Measurements from ENCODE around the gene NRG3.

The NRG3 gene

GRCh38 chr10:82391971-82392370 lies 517.0 kb downstream of the NRG3 start:
- DNase-seq (ENCODE audit: low read depth) = no peak

GRCh38 chr10:82392533-82392932 lies 517.5 kb downstream of the NRG3 start:
- DNase-seq (ENCODE audit: low read depth) = no peak

DNA sequence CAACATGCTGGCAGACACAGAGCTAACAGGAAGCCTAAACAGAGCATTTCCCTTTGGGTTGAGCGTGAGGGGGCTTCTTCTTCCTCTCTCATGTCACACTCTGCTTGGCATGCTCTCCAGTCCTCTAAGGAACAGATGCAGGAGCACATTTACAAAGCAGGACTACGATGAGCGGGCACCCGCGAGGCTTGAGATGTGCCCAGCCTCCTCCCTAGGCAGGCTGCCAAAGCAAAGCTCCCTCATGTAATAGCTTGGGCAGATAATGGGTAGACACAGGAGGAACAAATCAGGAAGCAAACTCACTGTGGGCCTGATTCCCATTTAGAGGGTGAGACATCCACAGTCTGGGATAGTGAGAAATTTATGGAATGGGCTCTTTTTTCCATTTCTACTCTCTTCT lies 519.1 kb downstream of the NRG3 start:
- DNase-seq (ENCODE audit: low read depth) = no peak

DNA sequence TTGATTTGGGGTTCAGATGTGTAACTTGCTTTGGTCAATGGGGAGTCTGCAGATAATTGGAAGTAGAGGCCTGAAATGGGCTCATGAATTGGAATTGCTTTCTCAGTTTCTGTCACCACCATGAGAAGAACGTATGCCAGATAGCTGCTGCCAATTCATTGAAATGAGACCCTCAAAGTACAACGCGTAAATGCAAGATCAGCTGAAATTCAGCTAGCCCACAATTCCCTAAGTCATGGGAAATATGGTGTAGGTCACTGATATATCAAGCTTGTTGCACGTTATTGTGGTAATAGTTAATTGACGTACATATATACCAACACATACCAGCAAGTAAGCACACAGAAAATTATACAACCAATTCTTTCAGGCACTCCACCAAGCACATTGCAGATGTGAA lies 520.0 kb downstream of the NRG3 start:
- no peak for DNase-seq (ENCODE audit: low read depth)

DNA sequence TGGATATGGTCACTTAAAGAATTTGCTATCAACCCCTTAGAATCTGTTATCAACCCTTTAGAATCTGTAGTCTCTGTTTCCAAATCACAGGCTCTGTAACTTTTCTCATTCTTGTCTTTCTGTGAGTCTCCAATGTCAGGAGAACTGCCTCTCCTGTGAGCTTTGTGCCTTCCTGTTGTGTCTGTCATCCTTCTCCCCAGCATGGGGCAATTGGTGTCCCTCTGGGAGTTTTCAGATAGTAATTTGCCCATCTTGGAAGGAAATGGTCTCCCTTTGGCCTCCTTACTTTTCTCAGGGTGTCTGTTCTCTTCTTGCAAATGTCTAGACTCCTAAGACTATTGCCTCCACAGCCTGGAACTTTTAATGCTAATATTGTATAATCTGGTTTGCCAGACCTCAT lies 521.9 kb downstream of the NRG3 start:
- DNase-seq (ENCODE audit: low read depth) = no peak

- DNase-seq (ENCODE audit: low read depth) = no peak
These were observed 522.9 kb downstream of the NRG3 start for GRCh38 chr10:82397854-82398253.

DNA sequence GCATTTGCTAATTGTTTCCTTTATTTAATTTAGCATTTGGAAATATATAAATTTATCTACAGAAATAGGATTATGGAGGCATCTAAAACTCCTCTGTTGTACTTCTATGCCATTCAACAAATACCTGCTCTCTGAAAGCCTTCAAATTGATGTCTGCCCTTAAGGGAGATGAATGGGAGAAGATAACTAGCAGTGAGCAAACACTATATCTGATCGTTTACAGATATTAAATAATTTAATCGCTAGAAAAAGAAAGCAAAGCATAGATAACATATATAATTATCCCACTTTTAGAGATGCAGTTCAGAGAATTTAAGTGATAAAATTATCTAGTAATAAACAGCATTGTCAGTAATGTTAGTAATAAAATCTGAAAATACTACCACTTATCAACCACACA lies 524.9 kb downstream of the NRG3 start:
- no peak for DNase-seq (ENCODE audit: low read depth)

- no peak for DNase-seq (ENCODE audit: low read depth)
These were observed 525.8 kb downstream of the NRG3 start for GRCh38 chr10:82400841-82401240.

DNA sequence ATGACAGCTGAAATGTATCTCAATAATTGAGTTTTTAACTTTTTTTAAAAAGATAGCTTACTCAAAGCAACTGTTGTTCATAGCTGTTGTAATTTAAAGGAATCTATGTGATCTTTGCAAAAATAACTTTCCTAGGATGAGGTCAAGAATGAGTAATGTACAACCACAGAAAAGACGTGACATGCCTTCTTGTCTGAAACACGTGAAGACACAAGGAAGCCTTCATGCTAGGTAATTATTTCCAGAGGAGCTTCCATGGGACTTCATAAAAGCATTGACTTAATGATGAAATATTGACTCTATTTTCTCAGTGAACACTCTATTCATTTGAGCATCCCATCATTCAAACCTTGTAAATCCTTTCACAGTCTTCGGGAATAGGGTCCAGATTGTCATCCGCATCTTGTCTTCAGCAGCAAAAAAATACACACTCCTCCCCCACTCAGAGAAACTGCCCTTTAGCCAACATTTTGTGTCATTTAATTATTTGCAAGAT lies 528.0 kb downstream of the NRG3 start:
- DNase-seq (ENCODE audit: low read depth) = no peak

DNA sequence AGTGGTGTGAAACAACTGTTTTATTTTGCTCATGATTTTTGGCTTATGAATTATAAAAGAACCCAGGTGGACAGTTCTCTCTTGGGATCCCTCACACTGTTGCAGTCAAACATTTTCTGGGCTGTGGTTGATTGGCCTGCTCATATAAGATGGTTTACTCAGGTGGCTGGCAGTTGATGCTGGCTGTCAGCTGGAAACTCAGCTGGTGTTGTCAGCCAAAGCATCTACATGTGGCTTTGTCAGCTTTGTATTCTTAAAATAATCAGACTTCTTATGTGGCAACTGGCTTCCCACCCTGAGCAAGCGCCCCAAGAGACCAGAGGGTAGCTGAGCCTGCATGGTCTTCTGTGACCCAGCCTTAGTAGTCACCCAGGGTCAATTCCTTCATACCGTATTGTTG lies 534.7 kb downstream of the NRG3 start:
- no peak for DNase-seq (ENCODE audit: low read depth)

- DNase-seq (ENCODE audit: low read depth) = no peak
These were observed 536.4 kb downstream of the NRG3 start for GRCh38 chr10:82411416-82411815.

DNA sequence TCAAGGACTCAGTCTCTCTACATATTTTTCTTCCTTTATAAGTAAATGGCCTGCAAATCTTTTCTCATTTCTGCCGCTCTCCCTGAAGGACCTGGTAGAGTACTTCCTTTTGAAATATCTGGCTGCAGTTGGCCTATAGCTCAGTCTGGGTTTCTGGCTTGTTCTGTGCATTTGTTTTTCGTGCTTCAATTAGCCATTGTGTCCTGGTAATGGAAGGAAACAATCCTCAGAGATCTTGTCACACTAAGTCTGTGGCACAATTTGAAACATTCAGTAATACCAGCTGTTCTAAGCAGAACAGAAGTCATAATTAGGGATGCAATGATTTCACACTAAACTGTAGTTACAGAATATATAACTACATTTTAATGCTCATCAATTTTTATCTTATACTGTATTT lies 545.0 kb downstream of the NRG3 start:
- DNase-seq (ENCODE audit: low read depth) = no peak

GRCh38 chr10:82429302-82429701 lies 554.3 kb downstream of the NRG3 start:
- DNase-seq (ENCODE audit: low read depth) = no peak

- DNase-seq (ENCODE audit: low read depth) = no peak
These were observed 563.3 kb downstream of the NRG3 start for GRCh38 chr10:82438277-82438676.

DNA sequence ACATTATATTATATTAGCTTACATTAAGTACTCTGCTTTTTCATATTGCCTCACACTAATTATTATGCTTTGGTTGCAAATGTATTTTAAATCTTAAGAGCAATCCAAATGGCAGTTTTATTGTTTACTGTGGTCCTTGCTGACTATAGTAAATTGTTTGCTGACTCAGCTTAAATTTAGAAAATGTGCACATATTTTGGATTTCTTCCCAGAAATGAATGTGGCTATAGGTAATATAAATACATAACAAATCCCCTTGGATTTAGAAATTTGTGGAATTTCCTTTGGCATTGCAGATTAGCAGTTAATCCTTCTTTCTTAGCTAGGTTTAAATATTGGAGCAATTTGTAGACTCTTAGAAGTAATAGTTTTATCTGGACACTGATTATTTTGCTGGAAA lies 565.8 kb downstream of the NRG3 start:
- DNase-seq (ENCODE audit: low read depth) = no peak

DNA sequence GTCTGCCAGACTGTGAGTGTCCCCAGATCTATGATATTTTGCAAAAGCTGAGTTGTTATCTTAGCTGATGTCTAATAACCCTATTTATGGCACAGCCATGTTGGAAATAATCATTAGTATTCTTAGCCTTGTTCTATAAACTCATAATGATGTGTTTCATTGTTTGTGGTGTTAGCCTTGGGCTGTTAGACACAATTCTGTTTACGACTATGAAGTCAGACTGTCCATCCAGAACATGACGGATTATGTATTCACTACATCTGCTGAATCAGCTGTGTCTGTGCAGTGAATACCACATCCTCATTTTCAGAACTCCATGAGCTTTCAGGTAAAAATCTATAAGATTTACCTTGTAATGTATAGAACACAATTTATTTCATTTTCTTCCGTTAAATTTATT lies 577.1 kb downstream of the NRG3 start:
- no peak for DNase-seq (ENCODE audit: low read depth)

- no peak for DNase-seq (ENCODE audit: low read depth)
These were observed 577.7 kb downstream of the NRG3 start for GRCh38 chr10:82452676-82453075.

- DNase-seq (ENCODE audit: low read depth) = no peak
These were observed 578.8 kb downstream of the NRG3 start for GRCh38 chr10:82453678-82454293.

GRCh38 chr10:82462910-82463551 lies 588.0 kb downstream of the NRG3 start:
- no peak for DNase-seq (ENCODE audit: low read depth)

DNA sequence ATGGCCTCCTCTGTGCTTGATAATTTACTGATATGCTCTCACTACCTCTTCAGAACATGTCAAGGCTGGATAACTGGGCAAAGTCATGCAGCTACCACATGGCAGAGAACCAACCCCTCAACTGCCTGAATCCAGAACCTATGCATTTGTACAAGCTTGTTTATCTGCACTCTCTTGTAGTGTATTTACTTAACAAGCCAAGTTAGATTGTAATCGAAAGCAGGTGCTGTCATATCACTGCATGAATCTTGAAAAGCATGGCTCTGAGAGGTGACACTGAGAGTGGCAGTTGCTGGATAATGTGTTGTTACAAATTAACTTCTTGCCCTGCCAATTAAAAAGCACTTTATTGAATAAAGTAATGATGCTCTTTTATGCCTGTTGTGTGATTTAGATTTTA lies 588.6 kb downstream of the NRG3 start:
- no peak for DNase-seq (ENCODE audit: low read depth)

DNA sequence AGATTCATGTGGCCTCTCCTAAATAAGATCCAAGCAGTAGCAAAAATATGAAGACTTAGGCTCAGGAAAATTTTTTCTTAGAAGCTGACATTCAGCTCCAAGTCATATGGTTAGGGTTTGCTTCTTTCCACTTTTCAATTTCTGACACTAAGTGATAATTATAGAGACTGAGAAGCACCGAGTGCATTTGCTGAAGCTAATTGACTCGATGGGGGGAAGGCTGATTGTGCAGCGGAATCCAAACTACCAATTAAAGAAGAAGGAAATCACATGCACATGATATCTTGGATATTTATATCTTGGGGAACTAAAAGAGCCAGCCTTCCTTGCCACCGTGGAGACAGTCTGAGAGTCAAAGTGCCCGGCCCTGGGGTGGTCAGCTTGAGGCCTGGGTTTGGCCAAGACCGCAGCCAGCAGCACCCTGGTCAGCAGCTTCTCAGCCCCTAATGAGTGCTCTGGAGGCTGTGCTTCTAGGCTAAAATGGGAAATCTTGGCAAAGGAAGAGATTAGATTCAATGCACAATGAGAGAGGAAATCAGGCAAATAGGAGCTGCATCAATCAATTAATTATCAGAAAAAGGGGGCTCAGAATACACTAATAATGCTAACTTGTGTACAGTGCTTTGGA lies 589.3 kb downstream of the NRG3 start:
- DNase-seq (ENCODE audit: low read depth) = no peak

GRCh38 chr10:82464966-82465365 lies 590.0 kb downstream of the NRG3 start:
- DNase-seq (ENCODE audit: low read depth) = no peak

GRCh38 chr10:82468453-82468852 lies 593.5 kb downstream of the NRG3 start:
- DNase-seq (ENCODE audit: low read depth) = no peak
